Measurements from ENCODE around the gene PLOD1. TPM values are rescaled to one million over a fixed set of nuclear protein-coding genes. Genes with fewer than 3 reads are reported as not detected.

The PLOD1 gene
- polyA plus RNA-seq, 1 donor from 2014 or later = 2.1 TPM

- H2AFZ ChIP-seq (ENCODE audit: low read depth, low read length) = no peak overlapping the region
- H3K36me3 ChIP-seq (ENCODE audit: insufficient read depth, low read length) = no peaks in the 10 kb centered on the region
- H3K9ac ChIP-seq (ENCODE audit: low read length) = no peak overlapping the region
Observed at GRCh38 chr1:11942280-11942679, 7.8 kb downstream of the PLOD1 start.

DNA sequence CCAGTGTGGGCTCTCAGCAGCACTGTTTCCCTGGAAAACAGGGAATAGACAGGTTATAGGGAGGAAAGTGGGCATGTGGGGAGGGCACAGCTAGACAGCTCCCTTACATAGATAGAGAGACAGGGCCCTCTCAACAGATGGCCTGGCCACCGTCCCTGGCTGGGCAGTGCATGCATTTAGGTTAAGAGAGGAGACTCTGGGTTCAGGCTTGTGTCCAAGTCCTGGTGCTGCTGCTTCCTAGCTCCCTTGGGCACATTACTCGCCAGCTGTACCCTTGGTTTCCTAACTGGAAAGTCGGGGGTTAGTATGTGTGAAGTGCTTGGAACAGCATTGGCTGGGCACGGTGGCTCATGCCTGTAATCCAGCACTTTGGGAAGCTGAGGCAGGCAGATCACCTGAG lies 9.1 kb downstream of the PLOD1 start:
- Histone ChIP-seq H3K9me3 (ENCODE audit: low read length) (no peaks in the 10 kb centered on the region), H3K4me3 (ENCODE audit: low read length) (no peak overlapping the region)

More at GRCh38 chr1:11942280-11942679, 7.8 kb downstream of the PLOD1 start:
- H3K4me3 ChIP-seq (ENCODE audit: low read length) = no peak overlapping the region
- no peaks in the 10 kb centered on the region for H4K20me1 ChIP-seq (ENCODE audit: insufficient read depth)
- H3K27ac ChIP-seq (ENCODE audit: low read length) = no peak overlapping the region
- no peaks in the 10 kb centered on the region for H3K9me3 ChIP-seq (ENCODE audit: low read length)
- no peaks in the 10 kb centered on the region for H3F3A ChIP-seq (ENCODE audit: insufficient read depth, low read length, poor library complexity, severe bottlenecking)
- TF ChIP-seq REST (IDR thresholded peaks at IDR 0.05; ENCODE audit: borderline replicate concordance) = no peak
- no peak for TF ChIP-seq RAD21 (conservative IDR thresholded peaks at IDR 0.05)
- no peak for TF ChIP-seq SMC3 (conservative IDR thresholded peaks at IDR 0.05; ENCODE audit: poor library complexity)
- TF ChIP-seq, protein P1, sequence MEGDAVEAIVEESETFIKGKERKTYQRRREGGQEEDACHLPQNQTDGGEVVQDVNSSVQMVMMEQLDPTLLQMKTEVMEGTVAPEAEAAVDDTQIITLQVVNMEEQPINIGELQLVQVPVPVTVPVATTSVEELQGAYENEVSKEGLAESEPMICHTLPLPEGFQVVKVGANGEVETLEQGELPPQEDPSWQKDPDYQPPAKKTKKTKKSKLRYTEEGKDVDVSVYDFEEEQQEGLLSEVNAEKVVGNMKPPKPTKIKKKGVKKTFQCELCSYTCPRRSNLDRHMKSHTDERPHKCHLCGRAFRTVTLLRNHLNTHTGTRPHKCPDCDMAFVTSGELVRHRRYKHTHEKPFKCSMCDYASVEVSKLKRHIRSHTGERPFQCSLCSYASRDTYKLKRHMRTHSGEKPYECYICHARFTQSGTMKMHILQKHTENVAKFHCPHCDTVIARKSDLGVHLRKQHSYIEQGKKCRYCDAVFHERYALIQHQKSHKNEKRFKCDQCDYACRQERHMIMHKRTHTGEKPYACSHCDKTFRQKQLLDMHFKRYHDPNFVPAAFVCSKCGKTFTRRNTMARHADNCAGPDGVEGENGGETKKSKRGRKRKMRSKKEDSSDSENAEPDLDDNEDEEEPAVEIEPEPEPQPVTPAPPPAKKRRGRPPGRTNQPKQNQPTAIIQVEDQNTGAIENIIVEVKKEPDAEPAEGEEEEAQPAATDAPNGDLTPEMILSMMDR (IDR thresholded peaks at IDR 0.05; ENCODE audit: poor library complexity, severe bottlenecking) = no peak
- no peak for TF ChIP-seq MXI1 (conservative IDR thresholded peaks at IDR 0.05; ENCODE audit: poor library complexity, severe bottlenecking)
- no peak overlapping the region for H3K4me2 ChIP-seq (ENCODE audit: low read length)
- no peaks in the 10 kb centered on the region for H3K9me2 ChIP-seq (ENCODE audit: insufficient read depth, low read length)
- H3K79me2 ChIP-seq (replicated peaks; ENCODE audit: insufficient read depth, low read length) = no peaks in the 10 kb centered on the region
- H3K27me3 ChIP-seq (ENCODE audit: insufficient read depth, low read depth, low read length) = no peaks in the 10 kb centered on the region

More for the DNA sequence above, 9.1 kb downstream of the PLOD1 start:
- Histone ChIP-seq H2AFZ (ENCODE audit: low read depth, low read length) (no peak overlapping the region), H4K20me1 (ENCODE audit: insufficient read depth) (no peaks in the 10 kb centered on the region), H3K9me2 (ENCODE audit: insufficient read depth, low read length) (no peaks in the 10 kb centered on the region), H3K27ac (ENCODE audit: low read length) (peak overlapping the region; percentile 48), H3K4me2 (ENCODE audit: low read length) (no peak overlapping the region), H3K36me3 (ENCODE audit: insufficient read depth, low read length) (no peaks in the 10 kb centered on the region), H3K9ac (ENCODE audit: low read length) (no peak overlapping the region), H3F3A (ENCODE audit: insufficient read depth, low read length, poor library complexity, severe bottlenecking) (no peaks in the 10 kb centered on the region), H3K79me2 (replicated peaks; ENCODE audit: insufficient read depth, low read length) (no peaks in the 10 kb centered on the region), H3K27me3 (ENCODE audit: insufficient read depth, low read depth, low read length) (no peaks in the 10 kb centered on the region)
- TF ChIP-seq TAF1 (IDR thresholded peaks at IDR 0.05; ENCODE audit: low read depth) = no peak
- TF ChIP-seq RAD21 (conservative IDR thresholded peaks at IDR 0.05) = no peak
- no peak for TF ChIP-seq REST (IDR thresholded peaks at IDR 0.05; ENCODE audit: borderline replicate concordance)
- TF ChIP-seq EP300 (conservative IDR thresholded peaks at IDR 0.05; ENCODE audit: poor library complexity, severe bottlenecking) = no peak
- TF ChIP-seq MXI1 (conservative IDR thresholded peaks at IDR 0.05; ENCODE audit: poor library complexity, severe bottlenecking) = no peak
- TF ChIP-seq SMC3 (conservative IDR thresholded peaks at IDR 0.05; ENCODE audit: poor library complexity) = no peak
- TF ChIP-seq POLR2AphosphoS5 (IDR thresholded peaks at IDR 0.05) = no peak
- TF ChIP-seq EZH2 (IDR thresholded peaks at IDR 0.05; ENCODE audit: borderline replicate concordance, insufficient read depth, low read length, poor library complexity, severe bottlenecking) = no peak
- TF ChIP-seq, protein P1 (IDR thresholded peaks at IDR 0.05; ENCODE audit: poor library complexity, severe bottlenecking) = no peak
